ENCODE measurements around the gene CDKN2B.
"Not testable (repeated sequence)": the region's sequence is repeated elsewhere in the genome, so short reads cannot be mapped to it uniquely, and the experiment has no call there.

Gene CDKN2B

GRCh38 chr9:21965401-21965951, 43.6 kb downstream of the CDKN2B start:
- H3K27me3 ChIP-seq (replicated peaks in 2 of 5; ENCODE audit: control insufficient read depth in 4 of 5, insufficient read depth in 5 of 5, low read length in 4 of 5), result peaks cover 33 to 94% (median 54%) of the 10 kb centered on the region in 5 experiments
- no peaks in the 10 kb centered on the region for H3K36me3 ChIP-seq (ENCODE audit: control insufficient read depth in 4 of 4, insufficient read depth in 4 of 4, low read length in 3 of 4)
- H3K4me3 ChIP-seq (ENCODE audit: control insufficient read depth in 1 of 7, extremely low read depth in 1 of 7, insufficient read depth in 4 of 7, low read depth in 2 of 7, low read length in 6 of 7), result peak overlapping the region in 4 of 7 experiments; percentile 32 to 54 (median 48)
- peaks cover 0 to 23% (median 11%) of the 10 kb centered on the region in 5 experiments for H3K9me3 ChIP-seq (ENCODE audit: control extremely low read depth in 1 of 5, control insufficient read depth in 4 of 5, insufficient read depth in 2 of 5, low read depth in 1 of 5, low read length in 4 of 5)
- peak; percentile 53 to 65 (median 54) for DNase-seq
- ChIA-PET CTCF (no interaction called here), POLR2A (no interaction called here)
- WGBS (ENCODE audit: insufficient coverage), result 5% methylated on average over 23 of the region's 30 CpGs
- H3K4me1 ChIP-seq (ENCODE audit: control extremely low read depth in 1 of 4, control insufficient read depth in 4 of 4, insufficient read depth in 4 of 4, low read length in 3 of 4), result peaks cover 0 to 28% (median 15%) of the 10 kb centered on the region in 4 experiments
- H3K27ac ChIP-seq (ENCODE audit: insufficient read depth in 1 of 2, low read depth in 1 of 2, low read length in 2 of 2, poor library complexity in 1 of 2, severe bottlenecking in 2 of 2), result no peak overlapping the region

GRCh38 chr9:21964925-21965385, 44.1 kb downstream of the CDKN2B start:
- Histone ChIP-seq H3K27me3 (replicated peaks in 2 of 5; ENCODE audit: control insufficient read depth in 4 of 5, insufficient read depth in 5 of 5, low read length in 4 of 5) (peaks cover 35 to 93% (median 50%) of the 10 kb centered on the region in 5 experiments), H3K9me3 (ENCODE audit: control extremely low read depth in 1 of 5, control insufficient read depth in 4 of 5, insufficient read depth in 2 of 5, low read depth in 1 of 5, low read length in 4 of 5) (peaks cover 0 to 18% (median 9%) of the 10 kb centered on the region in 5 experiments), H3K27ac (ENCODE audit: insufficient read depth in 1 of 2, low read depth in 1 of 2, low read length in 2 of 2, poor library complexity in 1 of 2, severe bottlenecking in 2 of 2) (no peak overlapping the region), H3K36me3 (ENCODE audit: control insufficient read depth in 4 of 4, insufficient read depth in 4 of 4, low read length in 3 of 4) (no peaks in the 10 kb centered on the region), H3K4me1 (ENCODE audit: control extremely low read depth in 1 of 4, control insufficient read depth in 4 of 4, insufficient read depth in 4 of 4, low read length in 3 of 4) (peaks cover 0 to 28% (median 15%) of the 10 kb centered on the region in 4 experiments), H3K4me3 (ENCODE audit: control insufficient read depth in 1 of 7, extremely low read depth in 1 of 7, insufficient read depth in 4 of 7, low read depth in 2 of 7, low read length in 6 of 7) (peak overlapping the region in 4 of 7 experiments; percentile 32 to 54 (median 48))
- ChIA-PET CTCF (interaction anchor here (0.7 kb wide), 1 partner anchor 136 kb away, joined by 3 read pairs; no protein-coding TSS in a partner anchor), POLR2A (no interaction called here)
- peak; percentile 64 to 92 (median 90) for DNase-seq
- 1% methylated on average over 20 of the region's 29 CpGs for WGBS (ENCODE audit: insufficient coverage)

GRCh38 chr9:21961569-21961968, 47.5 kb downstream of the CDKN2B start:
- Histone ChIP-seq H3K4me1 (ENCODE audit: control extremely low read depth in 1 of 4, control insufficient read depth in 4 of 4, insufficient read depth in 4 of 4, low read length in 3 of 4) (peaks cover 0 to 11% (median 10%) of the 10 kb centered on the region in 4 experiments), H3K4me3 (ENCODE audit: control insufficient read depth in 1 of 7, extremely low read depth in 1 of 7, insufficient read depth in 4 of 7, low read depth in 2 of 7, low read length in 6 of 7) (no peak overlapping the region), H3K27ac (ENCODE audit: insufficient read depth in 1 of 2, low read depth in 1 of 2, low read length in 2 of 2, poor library complexity in 1 of 2, severe bottlenecking in 2 of 2) (no peak overlapping the region), H3K36me3 (ENCODE audit: control insufficient read depth in 4 of 4, insufficient read depth in 4 of 4, low read length in 3 of 4) (no peaks in the 10 kb centered on the region), H3K27me3 (replicated peaks in 2 of 5; ENCODE audit: control insufficient read depth in 4 of 5, insufficient read depth in 5 of 5, low read length in 4 of 5) (peaks cover 17 to 65% (median 27%) of the 10 kb centered on the region in 5 experiments), H3K9me3 (ENCODE audit: control extremely low read depth in 1 of 5, control insufficient read depth in 4 of 5, insufficient read depth in 2 of 5, low read depth in 1 of 5, low read length in 4 of 5) (peaks cover 0 to 6% (median 2%) of the 10 kb centered on the region in 5 experiments)
- no peak for DNase-seq
- CTCF ChIA-PET, result no interaction called here
- WGBS (ENCODE audit: insufficient coverage), result no CpG with 5 or more reads among the region's 2 CpGs
- POLR2A ChIA-PET, result no interaction called here

- H3K9me3 ChIP-seq (ENCODE audit: control extremely low read depth in 1 of 5, control insufficient read depth in 4 of 5, insufficient read depth in 2 of 5, low read depth in 1 of 5, low read length in 4 of 5); H3K4me3 ChIP-seq (ENCODE audit: control insufficient read depth in 1 of 7, extremely low read depth in 1 of 7, insufficient read depth in 4 of 7, low read depth in 2 of 7, low read length in 6 of 7); POLR2A ChIA-PET; H3K4me1 ChIP-seq (ENCODE audit: control extremely low read depth in 1 of 4, control insufficient read depth in 4 of 4, insufficient read depth in 4 of 4, low read length in 3 of 4); CTCF ChIA-PET; H3K36me3 ChIP-seq (ENCODE audit: control insufficient read depth in 4 of 4, insufficient read depth in 4 of 4, low read length in 3 of 4); H3K27ac ChIP-seq (ENCODE audit: insufficient read depth in 1 of 2, low read depth in 1 of 2, low read length in 2 of 2, poor library complexity in 1 of 2, severe bottlenecking in 2 of 2); DNase-seq: not testable (repeated sequence)
- H3K27me3 ChIP-seq (replicated peaks in 2 of 5; ENCODE audit: control insufficient read depth in 4 of 5, insufficient read depth in 5 of 5, low read length in 4 of 5), result peaks cover 8 to 45% (median 23%) of the 10 kb centered on the region in 5 experiments
- WGBS (ENCODE audit: insufficient coverage), result 96% methylated on average over 12 of the region's 33 CpGs
These were observed 49.8 kb downstream of the CDKN2B start for GRCh38 chr9:21959268-21959667.

GRCh38 chr9:21958833-21959232, 50.3 kb downstream of the CDKN2B start:
- POLR2A ChIA-PET, result no interaction called here
- 100% methylated on average over 1 of the region's 2 CpGs for whole genome bisulfite sequencing (ENCODE audit: insufficient coverage)

More at GRCh38 chr9:21958833-21959232, 50.3 kb downstream of the CDKN2B start:
- CTCF ChIA-PET, result no interaction called here
- Histone ChIP-seq H3K36me3 (ENCODE audit: control insufficient read depth in 4 of 4, insufficient read depth in 4 of 4, low read length in 3 of 4) (no peaks in the 10 kb centered on the region), H3K4me1 (ENCODE audit: control extremely low read depth in 1 of 4, control insufficient read depth in 4 of 4, insufficient read depth in 4 of 4, low read length in 3 of 4) (no peaks in the 10 kb centered on the region), H3K9me3 (ENCODE audit: control extremely low read depth in 1 of 5, control insufficient read depth in 4 of 5, insufficient read depth in 2 of 5, low read depth in 1 of 5, low read length in 4 of 5) (peaks cover 0 to 6% (median 2%) of the 10 kb centered on the region in 5 experiments), H3K27ac (ENCODE audit: insufficient read depth in 1 of 2, low read depth in 1 of 2, low read length in 2 of 2, poor library complexity in 1 of 2, severe bottlenecking in 2 of 2) (no peak overlapping the region), H3K4me3 (ENCODE audit: control insufficient read depth in 1 of 7, extremely low read depth in 1 of 7, insufficient read depth in 4 of 7, low read depth in 2 of 7, low read length in 6 of 7) (no peak overlapping the region), H3K27me3 (replicated peaks in 2 of 5; ENCODE audit: control insufficient read depth in 4 of 5, insufficient read depth in 5 of 5, low read length in 4 of 5) (peaks cover 6 to 41% (median 18%) of the 10 kb centered on the region in 5 experiments)
- no peak for DNase-seq
